GM10248 (cell line): ENCODE data around the gene SYT3.

ENCODE experiments used
- CTCF ChIA-PET: fragments of 300-600 bp; sonication (Branson Sonifier 250); formaldehyde crosslinking; extraction: SDS; loops from one replicate; lab custom pipeline; 2021; ENCODE audit warnings: antibody characterized with exemption; lab: Yijun Ruan, JAX
- POLR2A ChIA-PET: fragments of 350-650 bp; sonication (Branson Sonifier 250); formaldehyde crosslinking; extraction: SDS; loops from one replicate; lab custom pipeline; 2020; ENCODE audit warnings: antibody characterized with exemption; lab: Yijun Ruan, JAX
- DNase-seq: peaks from one replicate; pipeline ENCODE4 v3.0.0; 2012; ENCODE audit errors: extremely low spot score
- TF ChIP-seq, protein P1 (sequence below): IDR thresholded peaks from 2 replicates; pipeline ENCODE4 v1.5.1; 2012; ENCODE audit warnings: mild to moderate bottlenecking, low read depth; ENCODE audit errors: extremely low read depth, missing control alignments, control extremely low read depth

SYT3 gene, protein sequence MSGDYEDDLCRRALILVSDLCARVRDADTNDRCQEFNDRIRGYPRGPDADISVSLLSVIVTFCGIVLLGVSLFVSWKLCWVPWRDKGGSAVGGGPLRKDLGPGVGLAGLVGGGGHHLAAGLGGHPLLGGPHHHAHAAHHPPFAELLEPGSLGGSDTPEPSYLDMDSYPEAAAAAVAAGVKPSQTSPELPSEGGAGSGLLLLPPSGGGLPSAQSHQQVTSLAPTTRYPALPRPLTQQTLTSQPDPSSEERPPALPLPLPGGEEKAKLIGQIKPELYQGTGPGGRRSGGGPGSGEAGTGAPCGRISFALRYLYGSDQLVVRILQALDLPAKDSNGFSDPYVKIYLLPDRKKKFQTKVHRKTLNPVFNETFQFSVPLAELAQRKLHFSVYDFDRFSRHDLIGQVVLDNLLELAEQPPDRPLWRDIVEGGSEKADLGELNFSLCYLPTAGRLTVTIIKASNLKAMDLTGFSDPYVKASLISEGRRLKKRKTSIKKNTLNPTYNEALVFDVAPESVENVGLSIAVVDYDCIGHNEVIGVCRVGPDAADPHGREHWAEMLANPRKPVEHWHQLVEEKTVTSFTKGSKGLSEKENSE

DNA sequence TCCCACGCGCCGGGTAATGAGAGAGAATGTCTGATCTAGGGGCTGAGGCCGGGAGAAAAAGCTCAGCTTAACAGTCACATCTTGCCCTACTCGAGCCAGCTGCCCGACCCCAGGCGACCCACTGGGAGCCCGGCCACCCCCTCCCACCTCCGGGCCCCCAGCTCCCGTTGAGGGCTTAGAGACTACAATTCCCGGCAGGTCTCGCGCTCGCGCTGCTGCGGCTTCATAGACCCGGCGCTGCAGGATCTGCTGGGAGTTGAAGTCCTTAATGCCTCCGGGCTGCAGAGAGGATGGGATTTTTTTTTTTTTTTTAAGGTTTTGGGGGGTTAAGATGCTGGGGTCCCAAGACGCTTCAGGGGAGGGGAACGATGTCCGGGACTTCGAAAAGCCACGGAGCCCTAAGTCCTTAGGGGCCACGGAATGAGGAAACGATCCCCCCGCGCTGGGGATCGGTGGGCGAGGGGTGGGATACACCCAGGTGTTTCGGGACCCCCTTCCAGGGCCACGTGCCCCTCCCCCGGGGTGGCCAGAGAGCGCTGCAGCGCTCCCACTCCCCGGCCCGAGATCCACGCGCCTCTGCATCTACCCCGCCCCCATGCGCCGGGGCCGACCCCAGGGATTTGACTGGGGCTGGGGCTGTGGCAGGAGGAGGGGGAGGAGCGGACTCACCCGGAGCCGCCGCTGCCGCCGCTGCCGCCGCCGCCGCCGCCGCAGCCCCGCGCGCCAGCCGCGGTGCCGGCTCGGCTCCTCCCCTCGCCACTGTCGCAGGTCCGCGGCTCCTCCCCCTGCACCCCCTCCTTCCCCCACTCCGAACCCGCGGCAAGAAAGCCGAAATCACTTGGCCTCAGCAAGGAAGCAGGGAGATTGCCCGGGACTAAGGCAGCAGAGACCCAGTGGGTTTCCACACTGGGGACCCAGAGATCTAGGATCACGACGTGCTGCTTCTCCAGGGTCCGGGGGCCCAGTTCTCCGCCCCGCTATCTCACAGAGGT, at the start of gene SYT3:
Gene SYT3 (minus strand): TSS at position 761 of the 992 bp plus-strand sequence. CDS start 2,470 bp downstream, outside the sequence.
- POLR2A ChIA-PET: no interaction called here
- TF ChIP-seq, protein P1, sequence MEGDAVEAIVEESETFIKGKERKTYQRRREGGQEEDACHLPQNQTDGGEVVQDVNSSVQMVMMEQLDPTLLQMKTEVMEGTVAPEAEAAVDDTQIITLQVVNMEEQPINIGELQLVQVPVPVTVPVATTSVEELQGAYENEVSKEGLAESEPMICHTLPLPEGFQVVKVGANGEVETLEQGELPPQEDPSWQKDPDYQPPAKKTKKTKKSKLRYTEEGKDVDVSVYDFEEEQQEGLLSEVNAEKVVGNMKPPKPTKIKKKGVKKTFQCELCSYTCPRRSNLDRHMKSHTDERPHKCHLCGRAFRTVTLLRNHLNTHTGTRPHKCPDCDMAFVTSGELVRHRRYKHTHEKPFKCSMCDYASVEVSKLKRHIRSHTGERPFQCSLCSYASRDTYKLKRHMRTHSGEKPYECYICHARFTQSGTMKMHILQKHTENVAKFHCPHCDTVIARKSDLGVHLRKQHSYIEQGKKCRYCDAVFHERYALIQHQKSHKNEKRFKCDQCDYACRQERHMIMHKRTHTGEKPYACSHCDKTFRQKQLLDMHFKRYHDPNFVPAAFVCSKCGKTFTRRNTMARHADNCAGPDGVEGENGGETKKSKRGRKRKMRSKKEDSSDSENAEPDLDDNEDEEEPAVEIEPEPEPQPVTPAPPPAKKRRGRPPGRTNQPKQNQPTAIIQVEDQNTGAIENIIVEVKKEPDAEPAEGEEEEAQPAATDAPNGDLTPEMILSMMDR: no peak
- DNase-seq: peak; percentile 56
- CTCF ChIA-PET: no interaction called here

DNA sequence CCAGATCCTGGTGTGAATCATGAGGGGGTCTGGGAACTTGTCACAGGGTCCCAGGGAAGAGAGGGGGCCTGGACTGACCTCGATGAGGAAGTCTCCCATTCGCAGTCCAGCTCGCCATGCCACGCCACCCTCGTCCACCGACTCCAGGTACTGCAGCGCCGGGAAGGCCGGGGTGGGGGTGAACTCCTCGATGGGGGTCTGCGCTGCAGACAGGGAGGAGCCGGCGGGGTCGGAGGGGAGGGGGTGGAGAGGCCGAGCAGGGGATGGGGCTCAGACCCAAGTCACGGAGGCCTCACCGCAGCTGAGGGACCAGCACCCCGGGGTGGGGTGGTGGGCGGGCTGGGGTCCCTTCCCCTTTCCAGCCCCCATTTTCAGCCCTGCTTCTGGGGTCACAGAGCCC, 49.1 kb upstream of the SYT3 start:
- TF ChIP-seq, protein P1: no peak
- ChIA-PET POLR2A (no interaction called here), CTCF (no interaction called here)
- DNase-seq: no peak

DNA sequence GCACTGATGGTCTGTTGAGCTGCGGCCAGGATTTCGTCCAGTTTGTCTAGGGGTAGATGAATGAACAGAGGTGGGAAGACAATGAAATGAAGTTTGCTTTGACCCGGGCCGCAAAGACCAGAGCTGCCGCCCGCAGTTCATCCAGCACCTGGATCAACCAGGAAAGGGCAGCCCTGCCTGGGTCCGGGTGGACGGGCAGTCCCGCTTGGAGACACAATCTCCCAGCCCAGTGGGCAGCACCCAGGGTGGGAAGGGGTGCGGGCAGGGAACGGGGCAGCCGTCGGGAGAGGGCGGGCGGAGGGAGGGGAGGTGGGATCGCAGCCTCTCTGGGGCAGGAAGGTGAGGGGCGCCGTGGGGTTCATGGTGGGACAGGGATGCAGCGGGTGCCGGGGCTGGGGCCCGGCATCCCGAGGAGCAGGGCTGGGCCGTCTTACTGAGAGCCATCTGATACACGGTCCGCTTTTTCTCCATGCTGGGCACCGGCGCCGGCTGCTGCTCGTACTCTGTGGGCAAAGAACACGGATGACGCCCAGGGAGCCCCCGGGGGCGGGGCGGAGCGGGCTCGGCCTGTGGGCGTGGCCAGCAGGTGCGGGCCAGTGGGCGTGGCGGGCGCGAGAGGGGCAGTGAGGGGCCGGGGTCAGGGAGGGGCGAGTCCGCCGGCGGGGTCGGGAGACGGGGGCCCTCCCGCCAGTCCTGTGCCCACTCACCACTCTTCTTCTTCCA, 46.8 kb upstream of the SYT3 start:
- no peak for DNase-seq
- POLR2A ChIA-PET: no interaction called here
- CTCF ChIA-PET: no interaction called here
- TF ChIP-seq, protein P1: no peak

DNA sequence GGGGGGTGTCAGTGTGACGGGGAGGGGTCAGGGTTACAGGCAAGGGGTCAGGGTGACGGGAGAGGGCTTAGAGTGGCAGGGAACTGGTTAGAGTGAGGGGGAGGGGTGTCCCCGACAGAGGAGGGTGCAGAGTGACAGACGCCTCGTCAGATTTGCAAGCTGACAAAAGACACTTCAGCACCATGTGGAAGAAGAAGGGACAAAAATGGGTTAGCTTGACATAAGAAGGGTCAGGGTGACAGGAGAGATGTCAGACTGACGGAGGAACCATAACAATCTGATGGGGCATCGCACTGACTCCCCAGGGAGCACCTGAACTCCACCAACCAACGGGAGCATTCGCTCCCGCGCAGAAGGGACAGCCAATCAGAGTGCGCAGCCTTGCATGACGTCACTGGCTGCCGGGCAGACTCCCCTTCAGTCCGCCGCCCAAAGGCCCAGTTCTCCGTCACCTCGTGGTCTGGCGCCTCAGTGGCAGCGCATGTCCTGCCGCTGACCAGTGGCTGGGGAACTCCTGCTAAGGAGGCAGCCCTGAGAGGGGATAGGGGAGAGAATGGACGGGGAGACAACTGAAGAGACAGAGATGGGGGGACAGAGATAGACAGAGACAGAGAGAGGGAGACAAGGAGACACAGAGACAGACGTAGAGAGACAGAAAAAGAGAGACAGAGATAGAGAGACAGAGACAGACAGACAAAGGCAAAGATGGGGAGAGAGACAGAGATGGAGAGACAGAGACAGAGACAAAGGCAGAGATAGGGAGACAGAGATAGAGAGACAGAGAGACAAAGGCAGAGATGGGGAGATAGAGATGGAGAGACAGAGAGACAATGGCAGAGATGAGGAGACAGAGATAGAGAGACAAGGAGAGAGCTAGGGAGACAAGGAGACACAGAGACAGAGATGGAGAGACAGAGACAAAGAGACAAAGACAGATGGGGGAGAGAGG, 39.8 kb upstream of the SYT3 start:
- CTCF ChIA-PET: no interaction called here
- TF ChIP-seq, protein P1: no peak
- peak; percentile 96 for DNase-seq
- POLR2A ChIA-PET: no interaction called here

DNA sequence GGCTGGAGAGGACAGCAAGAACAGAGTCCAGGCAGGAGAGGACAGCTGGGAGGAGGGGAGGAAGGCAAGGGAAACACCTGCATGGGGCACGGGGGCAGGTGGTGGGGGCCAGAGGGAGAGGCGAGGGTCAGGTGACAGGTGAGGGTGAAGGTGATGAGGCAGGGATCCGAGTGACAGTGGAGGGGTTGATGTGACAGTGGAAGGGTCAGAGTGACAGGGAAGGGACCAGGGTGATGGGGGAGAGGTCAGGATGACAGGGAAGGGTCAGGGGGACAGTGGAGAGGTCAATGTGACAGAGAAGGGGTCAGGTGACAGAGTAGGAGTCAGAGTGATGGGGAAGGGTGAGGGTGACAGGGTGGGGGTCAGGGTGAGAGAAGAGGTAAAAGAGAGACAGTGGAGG, 38.6 kb upstream of the SYT3 start:
- TF ChIP-seq, protein P1: no peak
- CTCF ChIA-PET: no interaction called here
- no peak for DNase-seq
- POLR2A ChIA-PET: no interaction called here
